Kidney (tissue), 14 donors: ENCODE measurements around the gene AHCYL2. TPM values are rescaled to one million over a fixed set of nuclear protein-coding genes. Genes with fewer than 3 reads are reported as not detected.

Experiments
- DNase-seq, 5 donors: peaks; one replicate each; pipeline ENCODE4 v3.0.0-alpha.2; 2013 to 2020
- FAIRE-seq: peaks from 2 replicates; lab custom pipeline; 2012; peaks lifted over from hg19 to GRCh38; lab: Jason Lieb, UNC
- H3K27ac ChIP-seq, 2 donors: one replicate each; pipeline ENCODE4 v1.7.0; 2013; ENCODE audit warnings: low read depth in 2 of 2, low read length in 2 of 2, inconsistent platforms in 1 of 2
- H3K27me3 ChIP-seq: one replicate; pipeline ENCODE4 v1.7.1; 2013; ENCODE audit warnings: low read length, inconsistent platforms; ENCODE audit not compliant: control insufficient read depth, insufficient read depth
- H3K36me3 ChIP-seq, 3 donors: one replicate each; pipeline versions ENCODE4 v1.7.0 to v1.7.1; 2013; ENCODE audit warnings: low read length in 3 of 3, control low read depth in 1 of 3, inconsistent platforms in 1 of 3; ENCODE audit not compliant: insufficient read depth in 3 of 3, control insufficient read depth in 2 of 3
- H3K4me1 ChIP-seq, 3 donors: one replicate each; pipeline versions ENCODE4 v1.7.0 to v1.7.1; 2013; ENCODE audit warnings: low read length in 3 of 3, inconsistent platforms in 1 of 3, low read depth in 1 of 3; ENCODE audit not compliant: control insufficient read depth in 2 of 3, insufficient read depth in 2 of 3
- H3K4me3 ChIP-seq, 3 donors: one replicate each; pipeline versions ENCODE4 v1.7.0 to v1.8.1; 2013; ENCODE audit warnings: low read length in 3 of 3, control low read depth in 1 of 3, inconsistent platforms in 1 of 3
- H3K9ac ChIP-seq, 3 donors: one replicate each; pipeline versions ENCODE4 v1.7.0 to v1.7.1; 2013; ENCODE audit warnings: low read length in 3 of 3, control low read depth in 1 of 3, inconsistent platforms in 1 of 3
- H3K9me3 ChIP-seq, 3 donors: one replicate each; pipeline versions ENCODE4 v1.7.0 to v1.7.1; 2013; ENCODE audit warnings: low read length in 3 of 3, control low read depth in 1 of 3, inconsistent platforms in 1 of 3; ENCODE audit not compliant: control insufficient read depth in 2 of 3, insufficient read depth in 1 of 3
- CTCF ChIP-seq: IDR thresholded peaks from 3 replicates; pipeline ENCODE4 v1.5.1; 2012; ENCODE audit warnings: mild to moderate bottlenecking, moderate library complexity, borderline replicate concordance; ENCODE audit not compliant: insufficient read depth; ENCODE audit errors: extremely low read depth
- intact Hi-C: fragments of 100-400 bp; cut with DNase I; formaldehyde crosslinking; loops from one replicate; pipeline ENCODE4 v1.11.1; 2022
- polyA plus RNA-seq: library from polyadenylated mRNA; stranded (reverse); fragments of 350-450 nt; fragmentation: Illumina TruSeq; extraction: RNeasy Lipid Tissue Mini Kit (QIAGEN cat#74804); gene quantifications from one replicate; pipeline ENCODE4 v1.2.3, GENCODE V29; 2014; ENCODE audit warnings: low read depth, low replicate concordance; ENCODE audit not compliant: insufficient read depth
- total RNA-seq: library from RNA; stranded (reverse); fragmentation: NEBNext Ultra II Directional; extraction: Animal tissue kit (Norgen Biotek cat#: 25700); gene quantifications from one replicate; pipeline ENCODE4 v1.2.1, GENCODE V29; 2021
- donor health status: control.
- donor health status: control.
- donor health status: control.
- donor health status: control.
- donor health status: control.
- donor health status: DM: yes; HTN: yes; CAD: no.
- donor health status: Normal renal cell carcinoma (clear cell type).

AHCYL2 gene
- total and polyA plus RNA-seq, 2 donors from 2014 or later = 19.5 to 25.2 TPM

- H3K27ac ChIP-seq = no peak overlapping the region
- H3K36me3 ChIP-seq = no peaks in the 10 kb centered on the region
- peak overlapping the region in 1 of 3 donors; percentile 34 for H3K4me3 ChIP-seq
- H3K9ac ChIP-seq = no peak overlapping the region
- H3K4me1 ChIP-seq = peaks cover 0 to 10% (median 3%) of the 10 kb centered on the region in 3 donors
- TF ChIP-seq CTCF = no peak
- FAIRE-seq = no peak
- no peak for DNase-seq
- no peaks in the 10 kb centered on the region for H3K27me3 ChIP-seq
- intact Hi-C loops = no loop called here
- H3K9me3 ChIP-seq = no peaks in the 10 kb centered on the region
These were observed 59.1 kb downstream of the AHCYL2 start for GRCh38 chr7:129283936-129284335.

GRCh38 chr7:129285111-129285510, 60.3 kb downstream of the AHCYL2 start:
- FAIRE-seq = no peak

GRCh38 chr7:129292861-129293260, 68.0 kb downstream of the AHCYL2 start:
- intact Hi-C loops = loop anchor here (10.0 kb wide), 1 partner anchor 68 kb away; the partner anchor contains the start of gene AHCYL2
- H3K9ac ChIP-seq = no peak overlapping the region
- H3K36me3 ChIP-seq = no peaks in the 10 kb centered on the region
- H3K4me1 ChIP-seq = peaks cover 0 to 3% (median 0%) of the 10 kb centered on the region in 3 donors
- TF ChIP-seq CTCF = no peak
- no peak for DNase-seq
- H3K27ac ChIP-seq = no peak overlapping the region
- H3K9me3 ChIP-seq = no peaks in the 10 kb centered on the region
- no peak for FAIRE-seq
- no peaks in the 10 kb centered on the region for H3K27me3 ChIP-seq
- no peak overlapping the region for H3K4me3 ChIP-seq

More at GRCh38 chr7:129285111-129285510, 60.3 kb downstream of the AHCYL2 start:
- Histone ChIP-seq H3K9ac (no peak overlapping the region), H3K4me1 (peaks cover 0 to 10% (median 3%) of the 10 kb centered on the region in 3 donors), H3K27ac (no peak overlapping the region), H3K27me3 (no peaks in the 10 kb centered on the region), H3K4me3 (no peak overlapping the region), H3K9me3 (no peaks in the 10 kb centered on the region), H3K36me3 (no peaks in the 10 kb centered on the region)
- DNase-seq = peak in 2 of 5 donors; percentile 14 to 53
- intact Hi-C loops = no loop called here
- TF ChIP-seq CTCF = no peak

- no peak for TF ChIP-seq CTCF
- intact Hi-C loops = loop anchor here (10.0 kb wide), 1 partner anchor 70 kb away; the partner anchor contains the start of gene AHCYL2
- Histone ChIP-seq H3K4me1 (peaks cover 0 to 3% (median 0%) of the 10 kb centered on the region in 3 donors), H3K27ac (no peak overlapping the region), H3K4me3 (peak overlapping the region in 1 of 3 donors; percentile 4), H3K9me3 (no peaks in the 10 kb centered on the region), H3K27me3 (no peaks in the 10 kb centered on the region), H3K9ac (no peak overlapping the region), H3K36me3 (no peaks in the 10 kb centered on the region)
- DNase-seq (no peak), FAIRE-seq (no peak)
These were observed 70.2 kb downstream of the AHCYL2 start for GRCh38 chr7:129295015-129295423.
